B cell (primary cell): ENCODE data around the gene CELF4. TPM values are rescaled to one million over a fixed set of nuclear protein-coding genes. Genes with fewer than 3 reads are reported as not detected.
A peak's percentile ranks its signal among the peaks of the same experiment; 100 is the strongest.

ENCODE experiments used
- ATAC-seq: fragments of 200-7000 bp; cut with Tn5 transposase; one replicate; pipeline ENCODE4 v1.10.0; 2021; ENCODE audit warnings: low read depth, mild to moderate bottlenecking, moderate number of reproducible peaks, moderate library complexity
- CTCF ChIA-PET: fragments of 350-600 bp; sonication (Branson Sonifier 250); formaldehyde crosslinking; loops from one replicate; lab custom pipeline; 2021; ENCODE audit warnings: antibody characterized with exemption, inconsistent platforms; lab: Charles Lee
- POLR2A ChIA-PET: fragments of 350-600 bp; sonication (Branson Sonifier 250); formaldehyde crosslinking; loops from one replicate; lab custom pipeline; 2021; ENCODE audit warnings: antibody characterized with exemption; lab: Charles Lee
- DNase-seq: peaks from one replicate; pipeline ENCODE4 v3.0.0; 2013
- H2AFZ ChIP-seq: 2 replicates; pipeline ENCODE4 v1.6.1; 2012; ENCODE audit warnings: mild to moderate bottlenecking, low read depth, low read length; ENCODE audit not compliant: insufficient read depth, poor library complexity, severe bottlenecking
- H3K27ac ChIP-seq, 2 donors: 1 replicate in 1 of 2; 2 replicates in 1 of 2; pipeline ENCODE4 v1.5.1; 2012 to 2013; ENCODE audit warnings: low read length in 2 of 2, mild to moderate bottlenecking in 2 of 2, moderate library complexity in 1 of 2
- H3K27me3 ChIP-seq, 4 experiments: fragments of 200-600 bp in 1 of 4; sonication (generic) in 1 of 4; replicated peaks in 1 of 4; 1 replicate in 2 of 4; 2 replicates in 2 of 4; pipeline versions ENCODE4 v1.6.1 to v1.7.0; 2013 to 2016; ENCODE audit warnings: low read length in 3 of 4, mild to moderate bottlenecking in 2 of 4, mixed read lengths in 1 of 4, moderate library complexity in 1 of 4; ENCODE audit not compliant: insufficient read depth in 4 of 4, control insufficient read depth in 3 of 4; ENCODE audit errors: control extremely low read depth in 1 of 4
- H3K36me3 ChIP-seq, 2 experiments: replicated peaks in 1 of 2; 1 replicate in 1 of 2; 2 replicates in 1 of 2; pipeline versions ENCODE4 v1.6.1 to v1.7.1; 2013; ENCODE audit warnings: low read length in 1 of 2; ENCODE audit not compliant: insufficient read depth in 2 of 2, control insufficient read depth in 1 of 2; ENCODE audit errors: control extremely low read depth in 1 of 2, extremely low read depth in 1 of 2
- H3K4me1 ChIP-seq, 2 donors: fragments of 200-600 bp in 1 of 2; sonication (generic) in 1 of 2; 1 replicate in 1 of 2; 2 replicates in 1 of 2; pipeline versions ENCODE4 v1.5.1 to v1.6.1; 2013 to 2017; ENCODE audit warnings: low read length in 2 of 2; ENCODE audit not compliant: control insufficient read depth in 2 of 2, insufficient read depth in 2 of 2
- H3K4me2 ChIP-seq: replicated peaks from 2 replicates; pipeline ENCODE3; 2012; ENCODE audit warnings: mild to moderate bottlenecking, low read depth, low read length; ENCODE audit not compliant: poor library complexity, severe bottlenecking
- H3K4me3 ChIP-seq, 5 experiments: fragments of 200-600 bp in 1 of 5; sonication (generic) in 1 of 5; 1 replicate in 3 of 5; 2 replicates in 2 of 5; pipeline versions ENCODE4 v1.5.1 to v1.7.0; 2011 to 2016; ENCODE audit warnings: low read length in 4 of 5, mild to moderate bottlenecking in 4 of 5, low read depth in 2 of 5, control low read depth in 1 of 5, moderate library complexity in 1 of 5; ENCODE audit not compliant: insufficient read depth in 1 of 5; ENCODE audit errors: control extremely low read depth in 1 of 5, extremely low read depth in 1 of 5
- H3K79me2 ChIP-seq: fragments of 200-600 bp; sonication (generic); one replicate; pipeline ENCODE4 v1.6.0; 2016; ENCODE audit warnings: low read length; ENCODE audit not compliant: control insufficient read depth, insufficient read depth
- H3K9ac ChIP-seq: fragments of 200-600 bp; sonication (generic); 2 replicates; pipeline ENCODE4 v1.6.1; 2017; ENCODE audit warnings: mild to moderate bottlenecking, low read length, moderate library complexity
- H3K9me3 ChIP-seq, 3 donors: one replicate each; pipeline versions ENCODE4 v1.6.1 to v1.7.1; 2013; ENCODE audit warnings: low read length in 2 of 3; ENCODE audit not compliant: control insufficient read depth in 2 of 3, insufficient read depth in 1 of 3; ENCODE audit errors: control extremely low read depth in 1 of 3
- H4K20me1 ChIP-seq: 2 replicates; pipeline ENCODE4 v1.6.0; 2012; ENCODE audit warnings: mild to moderate bottlenecking, low read length; ENCODE audit not compliant: insufficient read depth, control insufficient read depth, poor library complexity, severe bottlenecking
- H3K27ac Mint-ChIP-seq: one replicate; pipeline ENCODE4 v1.8.0; 2021; ENCODE audit warnings: mixed read lengths
- H3K27me3 Mint-ChIP-seq: one replicate; pipeline ENCODE4 v1.8.0; 2021; ENCODE audit warnings: mixed read lengths
- H3K4me1 Mint-ChIP-seq: one replicate; pipeline ENCODE4 v1.8.0; 2021; ENCODE audit warnings: mixed read lengths
- H3K4me3 Mint-ChIP-seq: one replicate; pipeline ENCODE4 v1.8.0; 2021; ENCODE audit warnings: mixed read lengths
- H3K9me3 Mint-ChIP-seq: one replicate; pipeline ENCODE4 v1.8.0; 2022; ENCODE audit warnings: mixed read lengths; ENCODE audit not compliant: insufficient read depth
- EZH2 ChIP-seq: IDR thresholded peaks from 2 replicates; pipeline ENCODE4 v1.6.1; 2012; ENCODE audit warnings: borderline replicate concordance, low read depth, mild to moderate bottlenecking, moderate library complexity, low read length; ENCODE audit not compliant: insufficient read depth, poor library complexity, severe bottlenecking
- WGBS: methylation state at CpG from one replicate; pipeline ENCODE4 v1.1.5; 2013; ENCODE audit warnings: missing lambda C conversion rate; ENCODE audit not compliant: insufficient coverage; 5-methylcytosine and 5-hydroxymethylcytosine counted together
- intact Hi-C: fragments of 100-400 bp; cut with micrococcal nuclease; formaldehyde crosslinking; loops from one replicate; pipeline ENCODE4 v1.10.0; 2022
- polyA plus RNA-seq: library from polyadenylated mRNA; depleted of rRNA; stranded (reverse); fragments of >200 nt; gene quantifications from 2 replicates; pipeline ENCODE4 v1.2.3, GENCODE V29; 2012
- total RNA-seq, 2 donors: library from RNA; stranded (reverse); fragments of 120-200 nt in 1 of 2; gene quantifications; 1 replicate in 1 of 2; 2 replicates in 1 of 2; pipeline versions ENCODE4 v1.2.3 to v1.2.4, GENCODE V29; 2013 to 2022
- TF ChIP-seq, protein P1 (sequence below): fragments of 200-600 bp; IDR thresholded peaks from one replicate; pipeline ENCODE4 v1.8.0; 2022; ENCODE audit warnings: antibody characterized with exemption, mild to moderate bottlenecking

Gene CELF4
- total and polyA plus RNA-seq, 2 donors (not counting 1 experiment from before 2014, with no cell fraction given) = not detected

GRCh38 chr18:37252854-37253393 lies 312.7 kb downstream of the CELF4 start:
- Mint-ChIP-seq H3K27ac (no peak overlapping the region), H3K27me3 (peaks cover 62% of the 10 kb centered on the region), H3K9me3 (no peaks in the 10 kb centered on the region), H3K4me1 (peaks cover 10% of the 10 kb centered on the region), H3K4me3 (peak overlapping the region; percentile 69)
- peaks cover 0 to 16% (median 0%) of the 10 kb centered on the region in 3 donors for H3K9me3 ChIP-seq
- DNase-seq (no peak), ATAC-seq (no peak)
- no peak for TF ChIP-seq EZH2
- TF ChIP-seq, protein P1, sequence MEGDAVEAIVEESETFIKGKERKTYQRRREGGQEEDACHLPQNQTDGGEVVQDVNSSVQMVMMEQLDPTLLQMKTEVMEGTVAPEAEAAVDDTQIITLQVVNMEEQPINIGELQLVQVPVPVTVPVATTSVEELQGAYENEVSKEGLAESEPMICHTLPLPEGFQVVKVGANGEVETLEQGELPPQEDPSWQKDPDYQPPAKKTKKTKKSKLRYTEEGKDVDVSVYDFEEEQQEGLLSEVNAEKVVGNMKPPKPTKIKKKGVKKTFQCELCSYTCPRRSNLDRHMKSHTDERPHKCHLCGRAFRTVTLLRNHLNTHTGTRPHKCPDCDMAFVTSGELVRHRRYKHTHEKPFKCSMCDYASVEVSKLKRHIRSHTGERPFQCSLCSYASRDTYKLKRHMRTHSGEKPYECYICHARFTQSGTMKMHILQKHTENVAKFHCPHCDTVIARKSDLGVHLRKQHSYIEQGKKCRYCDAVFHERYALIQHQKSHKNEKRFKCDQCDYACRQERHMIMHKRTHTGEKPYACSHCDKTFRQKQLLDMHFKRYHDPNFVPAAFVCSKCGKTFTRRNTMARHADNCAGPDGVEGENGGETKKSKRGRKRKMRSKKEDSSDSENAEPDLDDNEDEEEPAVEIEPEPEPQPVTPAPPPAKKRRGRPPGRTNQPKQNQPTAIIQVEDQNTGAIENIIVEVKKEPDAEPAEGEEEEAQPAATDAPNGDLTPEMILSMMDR = no peak
- H3K9ac ChIP-seq = no peak overlapping the region
- no peaks in the 10 kb centered on the region for H3K79me2 ChIP-seq
- peaks cover 0 to 37% (median 7%) of the 10 kb centered on the region in 4 experiments for H3K27me3 ChIP-seq
- CTCF ChIA-PET = no interaction called here
- no peak overlapping the region for H2AFZ ChIP-seq
- H3K27ac ChIP-seq = no peak overlapping the region
- H3K4me3 ChIP-seq = no peak overlapping the region
- POLR2A ChIA-PET = no interaction called here
- H4K20me1 ChIP-seq = no peaks in the 10 kb centered on the region
- peaks cover 0 to 4% of the 10 kb centered on the region in 2 donors for H3K4me1 ChIP-seq
- WGBS = 70% methylated on average over 10 of the region's 12 CpGs
- intact Hi-C loops = no loop called here
- H3K36me3 ChIP-seq = no peaks in the 10 kb centered on the region
- H3K4me2 ChIP-seq = peak overlapping the region; percentile 66

DNA sequence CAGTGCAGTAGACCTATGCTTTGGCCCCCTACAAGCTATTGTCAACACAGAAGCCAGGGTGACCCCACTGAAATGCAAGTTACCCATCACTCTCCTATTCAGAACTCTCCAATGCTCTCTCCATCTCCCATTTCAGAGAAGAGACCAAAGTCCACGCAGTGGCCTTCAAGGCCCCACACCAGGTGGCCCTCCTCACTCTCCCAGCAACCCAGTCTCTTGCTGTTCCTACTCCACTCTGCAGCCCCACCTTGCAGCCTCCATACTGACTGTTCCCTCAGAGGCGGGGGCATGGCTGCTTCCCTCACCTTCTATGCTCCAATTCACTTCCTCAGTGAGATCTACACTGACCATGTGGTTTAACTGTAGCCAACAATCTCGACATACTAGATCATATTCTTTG lies 313.3 kb downstream of the CELF4 start:
- Histone ChIP-seq H3K4me1 (peaks cover 0 to 4% of the 10 kb centered on the region in 2 donors), H4K20me1 (no peaks in the 10 kb centered on the region), H3K36me3 (no peaks in the 10 kb centered on the region), H3K9ac (no peak overlapping the region), H3K27me3 (peaks cover 0 to 35% (median 7%) of the 10 kb centered on the region in 4 experiments), H2AFZ (no peak overlapping the region), H3K9me3 (peaks cover 0 to 16% (median 0%) of the 10 kb centered on the region in 3 donors), H3K4me2 (no peak overlapping the region), H3K79me2 (no peaks in the 10 kb centered on the region), H3K4me3 (no peak overlapping the region), H3K27ac (no peak overlapping the region)
- CTCF ChIA-PET = no interaction called here
- Mint-ChIP-seq H3K27ac (no peak overlapping the region), H3K9me3 (no peaks in the 10 kb centered on the region), H3K4me1 (peaks cover 10% of the 10 kb centered on the region), H3K27me3 (peaks cover 58% of the 10 kb centered on the region), H3K4me3 (peak overlapping the region; percentile 69)
- intact Hi-C loops = no loop called here
- POLR2A ChIA-PET = no interaction called here
- WGBS = 72% methylated on average over 3 of the region's 3 CpGs
- TF ChIP-seq EZH2 = no peak
- TF ChIP-seq, protein P1 = no peak
- ATAC-seq (no peak), DNase-seq (no peak)
